Activated gamma-delta T cell (primary cell): ENCODE results near the gene ARMH3.

ENCODE experiments used
- DNase-seq: peaks from one replicate; lab custom pipeline; 2025; lab: John Stamatoyannopoulos, UW

ARMH3 gene

GRCh38 chr10:101830322-101831168, 225.4 kb downstream of the ARMH3 start:
- DNase-seq: peak; percentile 92

- peak; percentile 44 for DNase-seq
Observed at GRCh38 chr10:101829561-101830315, 226.2 kb downstream of the ARMH3 start.

- no peak for DNase-seq
Observed at GRCh38 chr10:101828766-101829551, 227.0 kb downstream of the ARMH3 start.

GRCh38 chr10:101827919-101828600, 227.9 kb downstream of the ARMH3 start:
- no peak for DNase-seq

- no peak for DNase-seq
Observed at GRCh38 chr10:101826852-101827434, 229.0 kb downstream of the ARMH3 start.

GRCh38 chr10:101824736-101825135, 231.2 kb downstream of the ARMH3 start:
- no peak for DNase-seq

GRCh38 chr10:101818872-101819633, 236.9 kb downstream of the ARMH3 start:
- no peak for DNase-seq

- DNase-seq: peak; percentile 93
Observed at GRCh38 chr10:101818119-101818871, 237.7 kb downstream of the ARMH3 start, which contains the start of gene OGA. Gene OGA, minus strand, starts transcription at chr10:101818444. Its CDS starts 422 bp downstream, at chr10:101818022.

- DNase-seq: peak; percentile 47
Observed at GRCh38 chr10:101817337-101818118, 238.4 kb downstream of the ARMH3 start.

GRCh38 chr10:101816913-101817336, 239.0 kb downstream of the ARMH3 start:
- no peak for DNase-seq

- no peak for DNase-seq
Observed at GRCh38 chr10:101816376-101816775, 239.6 kb downstream of the ARMH3 start.

- DNase-seq: no peak
Observed at GRCh38 chr10:101814466-101815071, 241.4 kb downstream of the ARMH3 start.

- no peak for DNase-seq
Observed at GRCh38 chr10:101812606-101813005, 243.4 kb downstream of the ARMH3 start.

- no peak for DNase-seq
Observed at GRCh38 chr10:101807158-101807557, 248.8 kb downstream of the ARMH3 start.

GRCh38 chr10:101803511-101803910, 252.5 kb downstream of the ARMH3 start:
- no peak for DNase-seq

- DNase-seq: no peak
Observed at GRCh38 chr10:101797403-101798059, 258.4 kb downstream of the ARMH3 start.
